NT2/D1 (cell line): ENCODE results near the gene KIF13A.

ENCODE experiments used
- SUZ12 ChIP-seq: IDR thresholded peaks from 2 replicates; pipeline ENCODE4 v1.6.1; 2011; ENCODE audit not compliant: insufficient read length, insufficient read depth; ENCODE audit errors: extremely low read depth
- YY1 ChIP-seq: IDR thresholded peaks from 2 replicates; pipeline ENCODE4 v1.6.1; 2011; ENCODE audit not compliant: insufficient read length, insufficient read depth
- ZNF274 ChIP-seq: IDR thresholded peaks from 2 replicates; pipeline ENCODE4 v1.6.1; 2011; ENCODE audit warnings: mild to moderate bottlenecking, low read depth, low read length

DNA sequence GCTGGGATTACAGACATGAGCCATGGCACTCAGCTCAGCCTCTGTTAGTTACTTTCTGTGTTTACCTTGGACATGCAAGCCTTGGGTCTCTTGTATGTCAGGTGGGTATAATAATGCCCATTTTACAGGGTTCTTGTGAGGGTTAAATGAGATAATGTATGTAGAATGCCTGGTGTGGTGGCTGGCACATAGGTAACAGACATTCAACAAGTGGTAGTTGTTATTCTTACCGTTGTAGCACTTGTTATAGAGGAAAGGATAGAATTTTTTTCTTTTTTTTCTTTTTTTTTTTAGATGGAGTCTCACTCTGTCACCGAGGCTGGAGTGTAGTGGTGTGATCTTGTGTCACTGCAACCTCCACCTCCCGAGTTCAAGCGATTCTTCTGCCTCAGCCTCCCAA lies 8.0 kb upstream of the KIF13A start:
- TF ChIP-seq ZNF274, result no peak
- TF ChIP-seq YY1, result no peak
- TF ChIP-seq SUZ12, result no peak
